Lung (tissue), 12 donors: Measurements from ENCODE around the gene ZNF581. TPM values are rescaled to one million over a fixed set of nuclear protein-coding genes. Genes with fewer than 3 reads are reported as not detected.

Source experiments
- ATAC-seq: fragments of 200-7000 bp; cut with Tn5 transposase; one replicate; pipeline ENCODE4 v1.9.1; 2020; ENCODE audit warnings: moderate number of reproducible peaks; ENCODE audit not compliant: insufficient read depth, low FRiP score
- DNase-seq, 3 donors: peaks; one replicate each; pipeline ENCODE4 v3.0.0-alpha.2; 2013 to 2017
- H3K27ac ChIP-seq, 2 donors: one replicate each; pipeline ENCODE4 v1.5.1; 2013; ENCODE audit warnings: mild to moderate bottlenecking in 2 of 2, moderate library complexity in 2 of 2, control low read depth in 1 of 2, inconsistent platforms in 1 of 2, low read depth in 1 of 2, low read length in 1 of 2
- H3K27me3 ChIP-seq, 3 donors: one replicate each; pipeline ENCODE4 v1.5.1; 2013; ENCODE audit warnings: low read length in 2 of 3; ENCODE audit not compliant: control insufficient read depth in 3 of 3, insufficient read depth in 3 of 3
- H3K36me3 ChIP-seq, 4 donors: one replicate each; pipeline ENCODE4 v1.5.1; 2013; ENCODE audit warnings: low read length in 4 of 4, mild to moderate bottlenecking in 1 of 4, moderate library complexity in 1 of 4; ENCODE audit not compliant: control insufficient read depth in 4 of 4, insufficient read depth in 4 of 4
- H3K4me1 ChIP-seq, 5 donors: one replicate each; pipeline ENCODE4 v1.5.1; 2013; ENCODE audit warnings: low read length in 5 of 5, mild to moderate bottlenecking in 2 of 5, moderate library complexity in 1 of 5; ENCODE audit not compliant: control insufficient read depth in 5 of 5, insufficient read depth in 5 of 5
- H3K4me3 ChIP-seq: one replicate; pipeline ENCODE4 v1.5.1; 2013; ENCODE audit warnings: mild to moderate bottlenecking, control low read depth, moderate library complexity
- H3K9ac ChIP-seq, 2 donors: one replicate each; pipeline ENCODE4 v1.5.1; 2013; ENCODE audit warnings: low read length in 2 of 2, control low read depth in 1 of 2; ENCODE audit not compliant: insufficient read depth in 1 of 2
- H3K9me3 ChIP-seq, 4 donors: one replicate each; pipeline ENCODE4 v1.5.1; 2013; ENCODE audit warnings: low read length in 3 of 4, mild to moderate bottlenecking in 1 of 4, moderate library complexity in 1 of 4; ENCODE audit not compliant: control insufficient read depth in 4 of 4, insufficient read depth in 3 of 4
- CTCF ChIP-seq: IDR thresholded peaks from 2 replicates; pipeline ENCODE4 v1.5.1; 2012; ENCODE audit warnings: mild to moderate bottlenecking; ENCODE audit errors: control extremely low read depth, extremely low read depth
- WGBS, 2 donors: extraction: QIAGEN DNeasy Blood & Tissue Kit; methylation state at CpG; one replicate each; pipeline ENCODE4 v1.1.7; 2013; 5-methylcytosine and 5-hydroxymethylcytosine counted together
- polyA plus RNA-seq, 2 donors: library from polyadenylated mRNA; stranded (reverse); fragments of 200-250 nt; gene quantifications; one replicate each; pipeline ENCODE4 v1.2.1, GENCODE V29; 2013
- total RNA-seq, 2 donors: library from RNA; depleted of rRNA in 1 of 2; stranded (reverse); fragments of >200 nt in 1 of 2; gene quantifications; one replicate each; pipeline ENCODE4 v1.2.1, GENCODE V29; 2014 to 2021
- donor health status: control.
- donor health status: control.
- donor health status: Bipolar disorder and iron deficiency.
- donor health status: healthy.
- donor health status: DM: yes; HTN: yes; CAD: no.

Gene ZNF581
- total and polyA plus RNA-seq, 4 donors = 15.0 to 18.1 (median 15.6) TPM

DNA sequence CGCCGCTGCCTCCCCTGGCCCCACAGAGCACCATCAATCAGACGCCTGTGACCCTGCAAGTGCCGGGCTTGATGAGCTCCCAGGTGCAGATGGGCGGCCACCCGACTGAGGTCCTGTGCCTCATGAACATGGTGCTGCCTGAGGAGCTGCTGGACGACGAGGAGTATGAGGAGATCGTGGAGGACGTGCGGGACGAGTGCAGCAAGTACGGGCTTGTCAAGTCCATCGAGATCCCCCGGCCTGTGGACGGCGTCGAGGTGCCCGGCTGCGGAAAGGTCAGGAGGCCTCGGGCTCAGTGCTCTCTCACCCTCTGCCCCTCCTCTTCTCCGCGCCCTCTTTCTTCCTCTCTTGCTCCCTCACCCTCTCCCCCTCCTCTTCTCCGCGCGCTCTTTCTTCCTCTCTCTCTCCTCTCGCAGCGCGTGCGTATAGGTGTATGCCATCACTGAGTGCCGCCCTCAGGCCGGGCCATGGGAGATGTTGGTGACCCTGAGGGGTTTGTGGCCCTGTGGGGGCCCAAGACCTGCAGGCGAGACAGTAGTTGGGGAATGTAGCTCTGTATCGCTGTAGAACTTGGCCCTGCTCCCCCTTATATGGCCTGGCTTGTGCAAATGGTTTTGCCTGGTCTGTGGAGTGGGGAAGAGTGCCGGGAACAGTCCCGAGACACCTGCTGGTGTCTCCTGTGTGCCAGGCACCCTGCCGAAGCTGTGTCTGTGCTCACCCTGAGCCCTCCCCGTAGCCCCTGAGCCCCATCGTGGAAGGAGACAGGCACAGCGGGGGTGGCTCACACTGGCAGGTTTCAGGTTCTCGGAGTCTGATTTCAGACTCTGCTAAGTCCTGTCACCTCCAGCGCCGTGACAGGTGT, 26.2 kb downstream of the ZNF581 start:
- TF ChIP-seq CTCF = no peak
- no peak for ATAC-seq
- H3K9ac ChIP-seq = no peak overlapping the region
- H3K4me3 ChIP-seq = no peak overlapping the region
- no peak overlapping the region for H3K27ac ChIP-seq
- no peaks in the 10 kb centered on the region for H3K9me3 ChIP-seq
- WGBS, 2 donors = 89% methylated on average over 43 of the region's 43 CpGs
- H3K4me1 ChIP-seq = peaks cover 0 to 2% (median 0%) of the 10 kb centered on the region in 5 donors
- no peak for DNase-seq
- no peaks in the 10 kb centered on the region for H3K27me3 ChIP-seq
- H3K36me3 ChIP-seq = peaks cover 11 to 63% (median 39%) of the 10 kb centered on the region in 4 donors

DNA sequence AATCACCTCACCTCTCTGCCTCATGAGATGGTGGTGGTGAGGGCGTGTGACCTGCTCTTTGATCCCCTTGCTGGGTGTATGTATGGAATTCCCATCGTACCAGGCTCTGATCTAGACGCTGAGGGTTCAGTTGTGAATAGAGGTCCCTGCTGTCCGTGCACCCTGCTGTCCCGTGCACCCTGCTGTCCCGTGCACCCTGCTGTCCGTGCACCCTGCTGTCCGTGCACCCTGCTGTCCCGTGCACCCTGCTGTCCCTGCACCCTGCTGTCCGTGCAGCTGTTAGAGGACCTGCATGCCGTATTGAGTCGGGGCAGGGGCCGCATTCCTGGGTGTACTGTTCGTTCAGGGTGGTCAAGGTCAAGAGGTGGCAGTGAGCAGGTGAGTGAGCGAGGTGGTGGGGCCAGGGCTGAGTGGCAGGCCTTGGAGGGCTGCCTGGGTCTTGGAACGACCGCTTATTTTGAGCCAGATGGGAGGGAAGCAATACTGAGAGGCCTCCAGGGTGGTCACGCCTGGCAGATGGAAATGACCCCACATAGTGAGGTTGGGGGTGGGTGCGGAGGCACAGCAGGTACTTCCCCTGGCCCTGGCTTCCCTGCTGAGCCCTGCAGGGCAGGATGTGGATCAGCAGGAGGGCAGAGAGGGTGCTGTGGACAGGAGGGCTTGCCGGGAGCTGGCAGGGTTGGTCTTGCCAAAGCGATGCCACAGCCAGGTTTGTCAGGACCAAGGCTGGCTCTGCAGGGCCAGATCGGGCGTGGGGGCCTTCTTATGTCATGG, 27.0 kb downstream of the ZNF581 start:
- Histone ChIP-seq H3K4me1 (peaks cover 0 to 2% (median 0%) of the 10 kb centered on the region in 5 donors), H3K9me3 (no peaks in the 10 kb centered on the region), H3K36me3 (peaks cover 11 to 59% (median 37%) of the 10 kb centered on the region in 4 donors), H3K27ac (no peak overlapping the region), H3K4me3 (no peak overlapping the region), H3K9ac (no peak overlapping the region), H3K27me3 (no peaks in the 10 kb centered on the region)
- WGBS, 2 donors = 81 to 84% methylated on average over 23 of the region's 23 CpGs
- no peak for TF ChIP-seq CTCF
- no peak for DNase-seq
- no peak for ATAC-seq

GRCh38 chr19:55671054-55671378, 27.6 kb downstream of the ZNF581 start:
- H3K36me3 ChIP-seq = peaks cover 11 to 55% (median 36%) of the 10 kb centered on the region in 4 donors
- H3K27ac ChIP-seq = no peak overlapping the region
- no peak overlapping the region for H3K4me3 ChIP-seq
- no peak for TF ChIP-seq CTCF
- ATAC-seq = no peak
- no peaks in the 10 kb centered on the region for H3K27me3 ChIP-seq
- WGBS, 2 donors = 84% methylated on average over 2 of the region's 2 CpGs
- peaks cover 0 to 4% (median 2%) of the 10 kb centered on the region in 5 donors for H3K4me1 ChIP-seq
- H3K9me3 ChIP-seq = no peaks in the 10 kb centered on the region
- no peak for DNase-seq
- H3K9ac ChIP-seq = no peak overlapping the region
